HG03108 (cell line): Measurements from ENCODE around the gene APEH.

Experiments
- ATAC-seq: cut with Tn5 transposase; IDR thresholded peaks from one replicate; pipeline ENCODE4 v1.9.1; 2021; ENCODE audit warnings: moderate library complexity; ENCODE audit not compliant: unreplicated experiment

Gene APEH

GRCh38 chr3:49723628-49724551, 49.7 kb downstream of the APEH start, which contains the start of gene GMPPB:
GMPPB (minus strand) TSS chr3:49723951; CDS start chr3:49723726, 225 bp downstream.
- peak; percentile 86 for ATAC-seq

GRCh38 chr3:49724586-49724985, 50.4 kb downstream of the APEH start:
- ATAC-seq: no peak

- no peak for ATAC-seq
Measured at GRCh38 chr3:49725906-49726681, 51.9 kb downstream of the APEH start.

- no peak for ATAC-seq
Measured at GRCh38 chr3:49727154-49727923, 53.2 kb downstream of the APEH start.

GRCh38 chr3:49727924-49728361, 53.8 kb downstream of the APEH start:
- no peak for ATAC-seq

GRCh38 chr3:49729966-49730609, 55.9 kb downstream of the APEH start:
- ATAC-seq: no peak

- no peak for ATAC-seq
Measured at GRCh38 chr3:49732597-49732996, 58.4 kb downstream of the APEH start.

GRCh38 chr3:49733551-49733950, 59.4 kb downstream of the APEH start:
- ATAC-seq: no peak
